Adipose tissue (tissue), 3 donors: Measurements from ENCODE around the gene RSPH10B2. TPM values are rescaled to one million over a fixed set of nuclear protein-coding genes. Genes with fewer than 3 reads are reported as not detected.
"Not testable (repeated sequence)": the region's sequence is repeated elsewhere in the genome, so short reads cannot be mapped to it uniquely, and the experiment has no call there.

Experiments
- H3K27ac ChIP-seq: one replicate; pipeline ENCODE4 v1.5.1; 2013; ENCODE audit warnings: low read depth, low read length
- WGBS, 3 donors: extraction: QIAGEN DNeasy Blood & Tissue Kit; methylation state at CpG; one replicate each; pipeline ENCODE4 v1.1.7; 2013; 5-methylcytosine and 5-hydroxymethylcytosine counted together
- polyA plus RNA-seq, 3 donors: library from polyadenylated mRNA; stranded (reverse); fragments of 200-250 nt; gene quantifications; one replicate each; pipeline ENCODE4 v1.2.3, GENCODE V29; 2013
- donor health status: healthy with polysubstance abuse.
- donor health status: Bipolar disorder and iron deficiency.
- donor health status: healthy.

Gene RSPH10B2
- polyA plus RNA-seq, 3 donors, result 0.03 to 0.07 TPM; not detected in 1

- 75 to 90% (median 76%) methylated on average over 6 of the region's 6 CpGs for WGBS, 3 donors
- H3K27ac ChIP-seq, result not testable (repeated sequence)
Measured at GRCh38 chr7:6830026-6830425, 76.1 kb downstream of the RSPH10B2 start.

GRCh38 chr7:6831018-6831725 is 77.3 kb downstream of the RSPH10B2 start:
- WGBS, 3 donors, result 60 to 81% (median 78%) methylated on average over 7 of the region's 7 CpGs
- H3K27ac ChIP-seq, result no peak overlapping the region

GRCh38 chr7:6833636-6834035 is 79.7 kb downstream of the RSPH10B2 start:
- 81 to 88% (median 87%) methylated on average over 6 of the region's 6 CpGs for WGBS, 3 donors
- no peak overlapping the region for H3K27ac ChIP-seq

- H3K27ac ChIP-seq, result not testable (repeated sequence)
- 55 to 66% (median 59%) methylated on average over 3 of the region's 3 CpGs for WGBS, 3 donors
Measured at GRCh38 chr7:6835521-6835920, 81.6 kb downstream of the RSPH10B2 start.

- H3K27ac ChIP-seq, result not testable (repeated sequence)
- WGBS, 3 donors, result 69 to 92% (median 89%) methylated on average over 10 of the region's 10 CpGs
Measured at GRCh38 chr7:6837081-6837480, 83.2 kb downstream of the RSPH10B2 start.

- not testable (repeated sequence) for H3K27ac ChIP-seq
- WGBS, 3 donors, result 59 to 74% (median 73%) methylated on average over 20 of the region's 20 CpGs
Measured at GRCh38 chr7:6842278-6842921, 88.5 kb downstream of the RSPH10B2 start.

GRCh38 chr7:6843092-6843491 is 89.2 kb downstream of the RSPH10B2 start:
- 26 to 45% (median 33%) methylated on average over 5 of the region's 5 CpGs for WGBS, 3 donors
- not testable (repeated sequence) for H3K27ac ChIP-seq

GRCh38 chr7:6843654-6844053 is 89.8 kb downstream of the RSPH10B2 start:
- 52 to 80% (median 76%) methylated on average over 6 of the region's 6 CpGs for WGBS, 3 donors
- not testable (repeated sequence) for H3K27ac ChIP-seq

- not testable (repeated sequence) for H3K27ac ChIP-seq
- WGBS, 3 donors, result 37 to 44% (median 38%) methylated on average over 16 of the region's 16 CpGs
Measured at GRCh38 chr7:6845971-6846449, 92.1 kb downstream of the RSPH10B2 start.

- not testable (repeated sequence) for H3K27ac ChIP-seq
- 80 to 90% (median 85%) methylated on average over 11 to 18 of the region's 18 CpGs for WGBS, 3 donors
Measured at GRCh38 chr7:6847751-6848150, 93.8 kb downstream of the RSPH10B2 start.

Other genes with a start within 250 kb of the RSPH10B2 start
- under 1 TPM; 0.03 to 0.37 (median 0.11) TPM for gene GRID2IP, start 202.6 kb upstream of the RSPH10B2 start, polyA plus RNA-seq
- 10 to 100 TPM; 44.6 to 53.6 (median 45.3) TPM for gene ZDHHC4, start 176.6 kb upstream of the RSPH10B2 start, polyA plus RNA-seq
- 10 to 100 TPM; 14.3 to 25.6 (median 18.7) TPM for gene INTS15, start 164.1 kb upstream of the RSPH10B2 start, polyA plus RNA-seq
- 1 to 10 TPM; 1.7 to 2.7 (median 2.0) TPM for gene ZNF853, start 138.5 kb upstream of the RSPH10B2 start, polyA plus RNA-seq
- 10 to 100 TPM; 11.1 to 20.4 (median 16.9) TPM for gene ZNF316, start 116.8 kb upstream of the RSPH10B2 start, polyA plus RNA-seq
- 10 to 100 TPM in 1 of 3 donors, 1 to 10 TPM in 2; 5.4 to 12.9 (median 7.1) TPM for gene ZNF12, start 47.2 kb upstream of the RSPH10B2 start, polyA plus RNA-seq
- 10 to 100 TPM; 11.3 to 29.2 (median 14.1) TPM for gene CCZ1B, start 72.2 kb downstream of the RSPH10B2 start, polyA plus RNA-seq